IMR-90 (cell line): ENCODE measurements around the gene JPH3. TPM values are rescaled to one million over a fixed set of nuclear protein-coding genes. Genes with fewer than 3 reads are reported as not detected.

ENCODE experiments used
- ATAC-seq: fragments of 200-7000 bp; cut with Tn5 transposase; 2 replicates; pipeline ENCODE4 v1.9.1; 2020; ENCODE audit warnings: low read depth, mild to moderate bottlenecking, moderate library complexity
- BruUV-seq: library from RNA; stranded (reverse); fragments of 400-500 nt; replicated peaks from 2 replicates; lab custom pipeline; 2021; lab: Mats Ljungman, UMichigan
- CTCF ChIA-PET: fragments of 300-600 bp; formaldehyde crosslinking; extraction: SDS; loops from one replicate; lab custom pipeline; 2021; ENCODE audit warnings: antibody characterized with exemption; lab: Yijun Ruan, JAX
- POLR2A ChIA-PET: fragments of 300-600 bp; sonication (Branson Sonifier 250); formaldehyde crosslinking; loops from one replicate; lab custom pipeline; 2022; ENCODE audit warnings: antibody characterized with exemption; ENCODE audit not compliant: unreplicated experiment; lab: Charles Lee
- DNase-seq: peaks from one replicate; pipeline ENCODE4 v3.0.0; 2013
- H2AFZ ChIP-seq: replicated peaks from 2 replicates; pipeline ENCODE3; 2013; ENCODE audit warnings: low read length, mild to moderate bottlenecking; ENCODE audit not compliant: poor library complexity
- H2AK5ac ChIP-seq: 2 replicates; pipeline ENCODE4 v1.6.1; 2013; ENCODE audit warnings: low read depth, low read length, inconsistent platforms
- H2AK9ac ChIP-seq: replicated peaks from 2 replicates; pipeline ENCODE3; 2013; ENCODE audit warnings: mild to moderate bottlenecking, low read depth, low read length, moderate library complexity; ENCODE audit not compliant: poor library complexity
- H2BK120ac ChIP-seq: 2 replicates; pipeline ENCODE4 v1.6.1; 2013; ENCODE audit warnings: low read depth, low read length, inconsistent platforms
- H2BK15ac ChIP-seq: 3 replicates; pipeline ENCODE4 v1.6.1; 2013; ENCODE audit warnings: low read depth, low read length, inconsistent platforms
- H2BK20ac ChIP-seq: 2 replicates; pipeline ENCODE4 v1.6.1; 2013; ENCODE audit warnings: low read depth, mild to moderate bottlenecking, inconsistent platforms, low read length, moderate library complexity
- H2BK5ac ChIP-seq: 2 replicates; pipeline ENCODE4 v1.6.1; 2013; ENCODE audit warnings: mild to moderate bottlenecking, low read depth, low read length, inconsistent platforms; ENCODE audit not compliant: poor library complexity, severe bottlenecking
- H3K14ac ChIP-seq: replicated peaks from 2 replicates; pipeline ENCODE4 v1.6.1; 2013; ENCODE audit warnings: low read depth, low read length, inconsistent platforms
- H3K18ac ChIP-seq: 2 replicates; pipeline ENCODE4 v1.6.1; 2013; ENCODE audit warnings: low read depth, low read length, control low read depth
- H3K23ac ChIP-seq: 2 replicates; pipeline ENCODE4 v1.6.1; 2013; ENCODE audit warnings: low read depth, low read length, inconsistent platforms
- H3K27ac ChIP-seq: 2 replicates; pipeline ENCODE4 v1.5.1; 2013; ENCODE audit warnings: mild to moderate bottlenecking, control low read depth, low read length; ENCODE audit not compliant: insufficient read depth
- H3K27me3 ChIP-seq: 2 replicates; pipeline ENCODE4 v1.6.1; 2013; ENCODE audit warnings: low read length; ENCODE audit not compliant: control insufficient read depth, insufficient read depth
- H3K36me3 ChIP-seq: 2 replicates; pipeline ENCODE4 v1.6.1; 2013; ENCODE audit warnings: low read length, mixed read lengths; ENCODE audit not compliant: control insufficient read depth, insufficient read depth
- H3K4ac ChIP-seq: 2 replicates; pipeline ENCODE4 v1.6.1; 2013; ENCODE audit warnings: low read depth, low read length, inconsistent platforms
- H3K4me1 ChIP-seq: 2 replicates; pipeline ENCODE4 v1.6.1; 2013; ENCODE audit warnings: low read length, mixed read lengths; ENCODE audit not compliant: control insufficient read depth, insufficient read depth
- H3K4me2 ChIP-seq: 2 replicates; pipeline ENCODE4 v1.6.1; 2013; ENCODE audit warnings: low read depth, mild to moderate bottlenecking, control low read depth, low read length, moderate library complexity
- H3K4me3 ChIP-seq: 2 replicates; pipeline ENCODE4 v1.5.1; 2013; ENCODE audit warnings: low read depth, mild to moderate bottlenecking, control low read depth, low read length, moderate library complexity; ENCODE audit not compliant: insufficient read depth
- H3K56ac ChIP-seq: 2 replicates; pipeline ENCODE4 v1.6.1; 2013; ENCODE audit warnings: low read length, inconsistent platforms; ENCODE audit not compliant: insufficient read depth; ENCODE audit errors: extremely low read depth
- H3K79me1 ChIP-seq, 2 experiments: 2 replicates each; pipeline ENCODE4 v1.6.1; 2013; ENCODE audit warnings: low read length in 2 of 2, inconsistent platforms in 1 of 2, low read depth in 1 of 2
- H3K9ac ChIP-seq: 2 replicates; pipeline ENCODE4 v1.6.1; 2013; ENCODE audit warnings: low read depth, low read length, control low read depth
- H3K9me1 ChIP-seq: 2 replicates; pipeline ENCODE4 v1.6.1; 2013; ENCODE audit warnings: low read length, inconsistent platforms; ENCODE audit not compliant: insufficient read depth
- H3K9me3 ChIP-seq: 2 replicates; pipeline ENCODE4 v1.6.1; 2013; ENCODE audit warnings: low read length; ENCODE audit not compliant: control insufficient read depth, insufficient read depth
- H4K20me1 ChIP-seq: 2 replicates; pipeline ENCODE4 v1.6.1; 2013; ENCODE audit warnings: low read length, inconsistent platforms; ENCODE audit not compliant: insufficient read depth
- H4K5ac ChIP-seq: 2 replicates; pipeline ENCODE4 v1.6.1; 2013; ENCODE audit warnings: mild to moderate bottlenecking, low read depth, low read length, control low read depth
- H4K8ac ChIP-seq, 2 experiments: 2 replicates each; pipeline ENCODE4 v1.6.1; 2013; ENCODE audit warnings: low read depth in 2 of 2, low read length in 2 of 2, control low read depth in 1 of 2, inconsistent platforms in 1 of 2
- H4K91ac ChIP-seq: 2 replicates; pipeline ENCODE4 v1.6.1; 2013; ENCODE audit warnings: low read depth, low read length, inconsistent platforms; ENCODE audit not compliant: insufficient read depth
- CEBPB ChIP-seq: IDR thresholded peaks from 2 replicates; pipeline ENCODE4 v1.6.1; 2012; ENCODE audit warnings: low read depth, low read length, improper control_type of control experiment
- CHD1 ChIP-seq: IDR thresholded peaks from 2 replicates; pipeline ENCODE4 v1.6.1; 2012; ENCODE audit warnings: low read depth, low read length, improper control_type of control experiment
- CTCF ChIP-seq: conservative IDR thresholded peaks from 2 replicates; pipeline ENCODE4 v1.5.1; 2012; ENCODE audit warnings: mild to moderate bottlenecking, low read depth, low read length, improper control_type of control experiment
- FOS ChIP-seq: fragments of 150-350 bp; IDR thresholded peaks from 2 replicates; pipeline ENCODE4 v1.6.1; 2016; ENCODE audit warnings: low read depth, low read length
- MAFK ChIP-seq: IDR thresholded peaks from 2 replicates; pipeline ENCODE4 v1.6.1; 2012; ENCODE audit warnings: low read depth, low read length, improper control_type of control experiment
- MAZ ChIP-seq: IDR thresholded peaks from 2 replicates; pipeline ENCODE4 v1.6.1; 2012; ENCODE audit warnings: low read depth, mild to moderate bottlenecking, low read length, improper control_type of control experiment, moderate library complexity, borderline replicate concordance
- MXI1 ChIP-seq: IDR thresholded peaks from 2 replicates; pipeline ENCODE4 v1.6.1; 2012; ENCODE audit warnings: low read depth, mild to moderate bottlenecking, low read length, moderate library complexity, borderline replicate concordance
- NFE2L2 ChIP-seq: fragments of 150-350 bp; IDR thresholded peaks from 2 replicates; pipeline ENCODE4 v1.6.1; 2016; ENCODE audit warnings: low read depth, mild to moderate bottlenecking, low read length
- POLR2A ChIP-seq: IDR thresholded peaks from 2 replicates; pipeline ENCODE4 v1.6.1; 2012; ENCODE audit warnings: mild to moderate bottlenecking, low read depth, low read length
- RAD21 ChIP-seq: IDR thresholded peaks from 2 replicates; pipeline ENCODE4 v1.6.1; 2012; ENCODE audit warnings: low read length, improper control_type of control experiment
- RCOR1 ChIP-seq: IDR thresholded peaks from 2 replicates; pipeline ENCODE4 v1.6.1; 2012; ENCODE audit warnings: mild to moderate bottlenecking, low read length, improper control_type of control experiment; ENCODE audit not compliant: insufficient replicate concordance
- RFX5 ChIP-seq: IDR thresholded peaks from 2 replicates; pipeline ENCODE4 v1.8.0; 2012; ENCODE audit warnings: low read depth, mild to moderate bottlenecking, low read length, moderate library complexity
- SMC3 ChIP-seq: fragments of 150-350 bp; IDR thresholded peaks from 2 replicates; pipeline ENCODE4 v1.6.1; 2016; ENCODE audit warnings: low read depth, mild to moderate bottlenecking, antibody characterized with exemption, low read length, moderate library complexity
- USF2 ChIP-seq: fragments of 150-350 bp; IDR thresholded peaks from 2 replicates; pipeline ENCODE4 v1.6.1; 2017; ENCODE audit warnings: mild to moderate bottlenecking, antibody characterized with exemption, low read length, low read depth
- WGBS, 2 experiments: methylation state at CpG; one replicate each; pipeline versions ENCODE4 v1.1.5 to v1.1.7; 2013; ENCODE audit warnings: missing lambda C conversion rate in 2 of 2; ENCODE audit not compliant: insufficient read length in 1 of 2; ENCODE audit errors: extremely low coverage in 2 of 2; 5-methylcytosine and 5-hydroxymethylcytosine counted together
- dilution Hi-C: fragments of 300-500 bp; cut with HindIII; formaldehyde crosslinking; loops from one replicate; pipeline ENCODE4 v1.14.3; 2018; ENCODE audit warnings: low sequenced_read_pairs; ENCODE audit not compliant: unreplicated experiment
- in situ Hi-C: fragments of 300-500 bp; cut with MboI; formaldehyde crosslinking; loops from 3 replicates; pipeline ENCODE4 v1.14.3; 2019; ENCODE audit warnings: low sequenced_read_pairs, inconsistent platforms, mixed read lengths
- intact Hi-C: fragments of 100-400 bp; cut with micrococcal nuclease; formaldehyde crosslinking; loops from 2 replicates; pipeline ENCODE4 v1.10.0; 2022
- polyA plus RNA-seq, 3 experiments: library from polyadenylated mRNA; depleted of rRNA; stranded (reverse); fragments of >200 nt; gene quantifications; 2 replicates each; pipeline ENCODE4 v1.2.3, GENCODE V29; 2012; ENCODE audit warnings: low replicate concordance in 1 of 3
- total RNA-seq: library from RNA; depleted of rRNA; stranded (reverse); fragments of >200 nt; gene quantifications from 2 replicates; pipeline ENCODE4 v1.2.3, GENCODE V29; 2012

The JPH3 gene
- total and polyA plus RNA-seq, 2 of the 4 experiments (the other 2 are of a cell fraction) = 0.03 TPM; not detected in 1

- no peak for TF ChIP-seq NFE2L2
These were observed 79.8 kb downstream of the JPH3 start (continued) for GRCh38 chr16:87681981-87682570.

- dilution Hi-C loops = no loop called here
- intact Hi-C loops = no loop called here
- H4K5ac ChIP-seq = no peak overlapping the region
- ChIA-PET POLR2A (no interaction called here), CTCF (no interaction called here)
- no peaks in the 10 kb centered on the region for H3K36me3 ChIP-seq
- H3K9ac ChIP-seq = no peak overlapping the region
- H2AK5ac ChIP-seq = peak overlapping the region; percentile 68; the same call in 1 of the 2 replicates
- ATAC-seq (no peak), DNase-seq (no peak)
- no peak overlapping the region for H4K91ac ChIP-seq
- H3K4me2 ChIP-seq = no peak overlapping the region
- no peak overlapping the region for H3K4ac ChIP-seq
- no peak overlapping the region for H2AFZ ChIP-seq
- peaks cover 9% of the 10 kb centered on the region for H3K4me1 ChIP-seq
- no peak overlapping the region for H3K14ac ChIP-seq
- 81% methylated on average over 3 of the region's 18 CpGs; no CpG with 5 or more reads in 1 of the 2 experiments for WGBS, 2 experiments
- H4K8ac ChIP-seq = no peak overlapping the region
- BruUV-seq = no TSS peak
- H3K4me3 ChIP-seq = no peak overlapping the region
- H3K9me1 ChIP-seq = no peaks in the 10 kb centered on the region
- no peak overlapping the region for H3K23ac ChIP-seq
- no peak overlapping the region for H2BK15ac ChIP-seq
- no peaks in the 10 kb centered on the region for H4K20me1 ChIP-seq
- no peak overlapping the region for H3K27ac ChIP-seq
- no peak overlapping the region for H2BK20ac ChIP-seq
- H3K56ac ChIP-seq = no peak overlapping the region
- in situ Hi-C loops = no loop called here
- no peaks in the 10 kb centered on the region for H3K9me3 ChIP-seq
- H2BK5ac ChIP-seq = no peak overlapping the region
- peaks cover 21% of the 10 kb centered on the region; the same call in 1 of the 2 replicates for H3K27me3 ChIP-seq
- H2AK9ac ChIP-seq = no peak overlapping the region
- H3K79me1 ChIP-seq = no peaks in the 10 kb centered on the region
- H3K18ac ChIP-seq = no peak overlapping the region
- no peak overlapping the region for H2BK120ac ChIP-seq
- TF ChIP-seq RCOR1 = no peak
- no peak for TF ChIP-seq POLR2A
- no peak for TF ChIP-seq USF2
- no peak for TF ChIP-seq CHD1
- no peak for TF ChIP-seq CEBPB
- no peak for TF ChIP-seq RAD21
- no peak for TF ChIP-seq NFE2L2
- TF ChIP-seq RFX5 = no peak
- TF ChIP-seq MXI1 = no peak
- no peak for TF ChIP-seq SMC3
- TF ChIP-seq FOS = no peak
- TF ChIP-seq CTCF = no peak
- no peak for TF ChIP-seq MAZ
- no peak for TF ChIP-seq MAFK
These were observed 80.6 kb downstream of the JPH3 start for GRCh38 chr16:87682852-87683399.
